H1 (cell line): ENCODE measurements around the gene KCNJ16. TPM values are rescaled to one million over a fixed set of nuclear protein-coding genes. Genes with fewer than 3 reads are reported as not detected.

Source experiments
- NRF1 ChIP-seq: IDR thresholded peaks from 2 replicates; pipeline ENCODE4 v1.6.1; 2011; ENCODE audit warnings: mild to moderate bottlenecking, low read depth, low read length, improper control_type of control experiment
- SIX5 ChIP-seq: IDR thresholded peaks from 2 replicates; pipeline ENCODE4 v1.6.1; 2011; ENCODE audit warnings: mild to moderate bottlenecking, low read depth, low read length
- TAF1 ChIP-seq: IDR thresholded peaks from 2 replicates; pipeline ENCODE4 v1.6.1; 2011; ENCODE audit warnings: mild to moderate bottlenecking, low read depth, low read length
- YY1 ChIP-seq: IDR thresholded peaks from 2 replicates; pipeline ENCODE4 v1.6.1; 2011; ENCODE audit warnings: low read depth, mild to moderate bottlenecking, low read length
- ZNF274 ChIP-seq: IDR thresholded peaks from 2 replicates; pipeline ENCODE4 v1.7.0; 2012; ENCODE audit warnings: low read length, borderline replicate concordance; ENCODE audit errors: extremely low read depth
- polyA plus RNA-seq, 7 experiments: library from polyadenylated mRNA; depleted of rRNA in 3 of 7; stranded (reverse) in 5 of 7; unstranded in 2 of 7; fragments of >200 nt in 5 of 7; fragments of 200-250 nt in 2 of 7; gene quantifications; 1 replicate in 5 of 7; 2 replicates in 1 of 7; 4 replicates in 1 of 7; pipeline versions ENCODE4 v1.2.1 to v1.2.3, GENCODE V29; 2011 to 2013; ENCODE audit warnings: missing spikeins in 2 of 7, mixed read lengths in 2 of 7
- total RNA-seq: library from RNA; stranded (reverse); fragmentation: NEBNext Ultra II Directional; extraction: Animal tissue kit (Norgen Biotek cat#: 25700); gene quantifications from 2 replicates; pipeline ENCODE4 v1.2.1, GENCODE V29; 2021

KCNJ16 gene
- total and polyA plus RNA-seq, 2 of the 8 experiments (the other 6 are each of a cell fraction or from before 2014, with no cell fraction given) = not detected

DNA sequence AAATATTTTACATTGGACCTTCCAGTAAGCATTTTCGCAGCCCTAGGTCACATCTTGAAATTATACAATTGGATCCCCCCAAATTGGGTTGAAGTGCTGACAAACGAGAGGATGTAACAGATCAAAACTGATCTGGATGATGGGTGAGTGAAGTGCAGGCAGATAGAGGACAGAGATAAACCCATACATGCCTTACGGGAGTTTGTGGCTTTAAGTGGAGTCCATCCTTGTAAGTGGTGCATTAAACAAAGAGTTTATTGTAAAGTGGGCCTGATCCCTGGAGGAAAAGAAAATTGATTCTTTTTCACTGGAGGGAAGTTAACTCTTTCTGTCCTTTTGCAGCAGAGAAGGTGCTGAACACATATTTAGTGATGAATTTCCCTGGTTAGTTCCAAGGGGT is 55.3 kb downstream of the KCNJ16 start (continued):
- TF ChIP-seq ZNF274 (no peak), TAF1 (no peak), SIX5 (no peak), YY1 (no peak), NRF1 (no peak)
